Activated T-cell treated with anti-CD3 and anti-CD28 coated beads for 1 hour (primary cell): ENCODE measurements around the gene CADPS2.

Experiments
- DNase-seq: peaks from one replicate; pipeline ENCODE4 v3.0.0-alpha.2; 2020; ENCODE audit warnings: low read depth

CADPS2 gene

GRCh38 chr7:122442929-122443328 lies 443.3 kb downstream of the CADPS2 start:
- DNase-seq: no peak

- no peak for DNase-seq
These were observed 447.8 kb downstream of the CADPS2 start for GRCh38 chr7:122438492-122438891.

- no peak for DNase-seq
These were observed 448.3 kb downstream of the CADPS2 start for GRCh38 chr7:122438006-122438405.

- no peak for DNase-seq
These were observed 452.5 kb downstream of the CADPS2 start for GRCh38 chr7:122433765-122434164.

GRCh38 chr7:122430710-122431109 lies 455.6 kb downstream of the CADPS2 start:
- DNase-seq: no peak

- no peak for DNase-seq
These were observed 456.3 kb downstream of the CADPS2 start for GRCh38 chr7:122429926-122430325.

GRCh38 chr7:122425731-122426130 lies 460.5 kb downstream of the CADPS2 start:
- no peak for DNase-seq

- DNase-seq: no peak
These were observed 462.7 kb downstream of the CADPS2 start for GRCh38 chr7:122423591-122423990.

GRCh38 chr7:122416336-122416735 lies 469.9 kb downstream of the CADPS2 start:
- DNase-seq: no peak

GRCh38 chr7:122415510-122415909 lies 470.8 kb downstream of the CADPS2 start:
- no peak for DNase-seq

- DNase-seq: no peak
These were observed 472.9 kb downstream of the CADPS2 start for GRCh38 chr7:122413339-122413738.

GRCh38 chr7:122412883-122413282 lies 473.4 kb downstream of the CADPS2 start:
- no peak for DNase-seq

GRCh38 chr7:122412441-122412840 lies 473.8 kb downstream of the CADPS2 start:
- DNase-seq: no peak

GRCh38 chr7:122407195-122407594 lies 479.1 kb downstream of the CADPS2 start:
- no peak for DNase-seq

GRCh38 chr7:122403113-122403512 lies 483.1 kb downstream of the CADPS2 start:
- no peak for DNase-seq

GRCh38 chr7:122402235-122402634 lies 484.0 kb downstream of the CADPS2 start:
- no peak for DNase-seq

- DNase-seq: no peak
These were observed 488.9 kb downstream of the CADPS2 start for GRCh38 chr7:122397381-122397780.

- DNase-seq: no peak
These were observed 491.7 kb downstream of the CADPS2 start for GRCh38 chr7:122394512-122394911.

- DNase-seq: no peak
These were observed 501.7 kb downstream of the CADPS2 start for GRCh38 chr7:122384528-122384927.

GRCh38 chr7:122383934-122384333 lies 502.3 kb downstream of the CADPS2 start:
- DNase-seq: no peak

GRCh38 chr7:122380992-122381391 lies 505.3 kb downstream of the CADPS2 start:
- no peak for DNase-seq

- DNase-seq: no peak
These were observed 506.8 kb downstream of the CADPS2 start for GRCh38 chr7:122379491-122379890.

GRCh38 chr7:122369756-122370155 lies 516.5 kb downstream of the CADPS2 start:
- DNase-seq: no peak

- no peak for DNase-seq
These were observed 521.4 kb downstream of the CADPS2 start for GRCh38 chr7:122364761-122365280.

- no peak for DNase-seq
These were observed 523.1 kb downstream of the CADPS2 start for GRCh38 chr7:122363144-122363543.
